ENCODE data around the gene CDK14.
A peak's percentile ranks its signal among the peaks of the same experiment; 100 is the strongest.

Gene CDK14

GRCh38 chr7:90596671-90597562 is 796 bp downstream of the CDK14 start:
- peak; percentile 28 for DNase-seq (ENCODE audit: low spot score)
- FAIRE-seq = no peak

GRCh38 chr7:90597563-90598253 is 1.6 kb downstream of the CDK14 start:
- no peak for DNase-seq (ENCODE audit: low spot score)
- FAIRE-seq = no peak

- DNase-seq (ENCODE audit: low spot score) (no peak), FAIRE-seq (no peak)
These were observed 2.9 kb downstream of the CDK14 start for GRCh38 chr7:90599038-90599437.

- peak; percentile 31 for FAIRE-seq
- no peak for DNase-seq (ENCODE audit: low spot score)
These were observed 3.9 kb downstream of the CDK14 start for GRCh38 chr7:90599892-90600555.

- FAIRE-seq (no peak), DNase-seq (ENCODE audit: low spot score) (no peak)
These were observed 6.2 kb downstream of the CDK14 start for GRCh38 chr7:90602303-90602702.

- no peak for DNase-seq (ENCODE audit: low spot score)
- no peak for FAIRE-seq
These were observed 7.2 kb downstream of the CDK14 start for GRCh38 chr7:90603346-90603745.

GRCh38 chr7:90604383-90604782 is 8.3 kb downstream of the CDK14 start:
- FAIRE-seq (no peak), DNase-seq (ENCODE audit: low spot score) (no peak)

- no peak for FAIRE-seq
These were observed 8.9 kb downstream of the CDK14 start for GRCh38 chr7:90605055-90605454.

GRCh38 chr7:90607196-90607595 is 11.1 kb downstream of the CDK14 start:
- no peak for FAIRE-seq
- no peak for DNase-seq (ENCODE audit: low spot score)

More at GRCh38 chr7:90605055-90605454, 8.9 kb downstream of the CDK14 start:
- no peak for DNase-seq (ENCODE audit: low spot score)

- no peak for FAIRE-seq
These were observed 14.0 kb downstream of the CDK14 start for GRCh38 chr7:90610105-90610504.

GRCh38 chr7:90611115-90611514 is 15.0 kb downstream of the CDK14 start:
- FAIRE-seq (no peak), DNase-seq (ENCODE audit: low spot score) (no peak)

More at GRCh38 chr7:90610105-90610504, 14.0 kb downstream of the CDK14 start:
- no peak for DNase-seq (ENCODE audit: low spot score)

- no peak for FAIRE-seq
- no peak for DNase-seq (ENCODE audit: low spot score)
These were observed 17.0 kb downstream of the CDK14 start for GRCh38 chr7:90613088-90613498.

GRCh38 chr7:90617442-90617841 is 21.3 kb downstream of the CDK14 start:
- no peak for FAIRE-seq
- DNase-seq (ENCODE audit: low spot score) = no peak

- FAIRE-seq (no peak), DNase-seq (ENCODE audit: low spot score) (no peak)
These were observed 22.8 kb downstream of the CDK14 start for GRCh38 chr7:90618876-90619275.

GRCh38 chr7:90621125-90621746 is 25.1 kb downstream of the CDK14 start:
- no peak for FAIRE-seq
- no peak for DNase-seq (ENCODE audit: low spot score)

- no peak for FAIRE-seq
These were observed 25.6 kb downstream of the CDK14 start for GRCh38 chr7:90621747-90622140.

GRCh38 chr7:90622670-90623069 is 26.5 kb downstream of the CDK14 start:
- FAIRE-seq (no peak), DNase-seq (ENCODE audit: low spot score) (no peak)

More at GRCh38 chr7:90621747-90622140, 25.6 kb downstream of the CDK14 start:
- DNase-seq (ENCODE audit: low spot score) = no peak

GRCh38 chr7:90624225-90624911 is 28.2 kb downstream of the CDK14 start:
- FAIRE-seq = no peak
- DNase-seq (ENCODE audit: low spot score) = no peak

GRCh38 chr7:90625051-90625450 is 28.9 kb downstream of the CDK14 start:
- FAIRE-seq = no peak
- DNase-seq (ENCODE audit: low spot score) = no peak

GRCh38 chr7:90625562-90625961 is 29.4 kb downstream of the CDK14 start:
- FAIRE-seq (no peak), DNase-seq (ENCODE audit: low spot score) (peak; percentile 19)

GRCh38 chr7:90626013-90626412 is 29.9 kb downstream of the CDK14 start:
- no peak for FAIRE-seq
- no peak for DNase-seq (ENCODE audit: low spot score)

All from RCC 7860 (cell line).